ENCODE data around the gene SHKBP1. TPM values are rescaled to one million over a fixed set of nuclear protein-coding genes. Genes with fewer than 3 reads are reported as not detected.

Gene SHKBP1
- total RNA-seq, 1 donor: 91.3 TPM

DNA sequence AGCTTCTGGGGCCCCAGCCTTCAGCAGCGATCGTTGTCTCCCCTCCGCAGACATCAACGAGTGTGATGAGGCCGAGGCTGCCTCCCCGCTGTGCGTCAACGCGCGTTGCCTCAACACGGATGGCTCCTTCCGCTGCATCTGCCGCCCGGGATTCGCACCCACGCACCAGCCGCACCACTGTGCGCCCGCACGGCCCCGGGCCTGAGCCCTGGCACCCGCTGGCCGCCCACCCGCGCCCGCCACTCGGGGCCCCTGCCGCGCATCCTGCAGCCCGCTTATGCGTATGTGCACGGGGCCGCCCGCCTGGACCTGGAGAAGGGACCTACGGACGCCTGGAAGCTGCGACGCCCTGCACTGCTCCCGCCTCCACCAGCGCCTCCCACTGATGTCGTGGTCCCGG is 52.7 kb downstream of the SHKBP1 start:
- DNase-seq (ENCODE audit: low read depth in 2 of 3, low spot score in 2 of 3): no peak

DNA sequence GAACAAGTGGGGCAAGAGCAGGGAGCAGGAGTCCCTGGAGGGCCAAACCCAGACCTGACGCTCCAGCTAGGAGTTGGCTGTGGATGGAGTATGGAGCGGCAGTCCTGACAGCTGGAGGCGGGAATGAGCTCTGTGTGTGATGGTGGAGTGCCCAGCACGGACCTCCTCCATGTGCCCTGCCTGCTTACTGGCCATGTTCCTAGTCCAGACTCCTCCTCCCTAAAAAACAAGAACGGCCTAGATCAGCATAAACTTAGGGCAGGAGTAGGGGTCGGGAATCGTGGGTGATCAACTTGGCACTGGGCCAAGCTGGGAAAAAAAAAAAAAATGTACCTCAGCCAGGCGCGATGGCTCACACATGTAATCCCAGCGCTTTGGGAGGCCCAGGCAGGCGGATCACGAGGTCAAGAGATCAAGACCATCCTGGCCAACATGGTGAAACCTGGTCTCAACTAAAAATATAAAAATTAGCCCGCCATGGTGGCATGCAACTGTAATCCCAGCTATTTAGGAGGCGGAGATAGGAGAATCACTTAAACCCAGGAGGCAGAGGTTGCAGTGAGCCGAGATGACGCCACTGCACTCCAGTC is 54.0 kb downstream of the SHKBP1 start:
- DNase-seq (ENCODE audit: low read depth in 2 of 3, low spot score in 2 of 3): no peak

- no peak for DNase-seq (ENCODE audit: low read depth in 2 of 3, low spot score in 2 of 3)
Measured at GRCh38 chr19:40632311-40633036, 55.8 kb downstream of the SHKBP1 start.

GRCh38 chr19:40633207-40633606 is 56.5 kb downstream of the SHKBP1 start:
- no peak for DNase-seq (ENCODE audit: low read depth in 2 of 3, low spot score in 2 of 3)

- DNase-seq (ENCODE audit: low read depth in 2 of 3, low spot score in 2 of 3): no peak
Measured at GRCh38 chr19:40638327-40638726, 61.7 kb downstream of the SHKBP1 start.

GRCh38 chr19:40639638-40639982 is 62.9 kb downstream of the SHKBP1 start:
- no peak for DNase-seq (ENCODE audit: low read depth in 2 of 3, low spot score in 2 of 3)

GRCh38 chr19:40640744-40641143 is 64.1 kb downstream of the SHKBP1 start:
- DNase-seq (ENCODE audit: low read depth in 2 of 3, low spot score in 2 of 3): no peak

Other genes with a start within 250 kb of the SHKBP1 start
- 12.1 TPM for gene C19orf47, start 228.5 kb upstream of the SHKBP1 start, total RNA-seq
- 229 TPM for gene PLD3, start 228.2 kb upstream of the SHKBP1 start, total RNA-seq
- 0.27 TPM for gene HIPK4, start 186.7 kb upstream of the SHKBP1 start, total RNA-seq
- 2.2 TPM for gene PRX, start 163.5 kb upstream of the SHKBP1 start, total RNA-seq
- 19.1 TPM for gene SERTAD1, start 150.9 kb upstream of the SHKBP1 start, total RNA-seq
- gene SERTAD3, start 132.5 kb upstream of the SHKBP1 start, total RNA-seq: 19.1 TPM
- gene BLVRB, start 111.1 kb upstream of the SHKBP1 start, total RNA-seq: 150 TPM
- 0.27 TPM for gene SPTBN4, start 109.9 kb upstream of the SHKBP1 start, total RNA-seq
- gene LTBP4, start 24.5 kb downstream of the SHKBP1 start, total RNA-seq: 103 TPM
- gene NUMBL, start 113.8 kb downstream of the SHKBP1 start, total RNA-seq: 18.3 TPM
- gene COQ8B, start 140.0 kb downstream of the SHKBP1 start, total RNA-seq: 73.8 TPM
- 9.2 TPM for gene ITPKC, start 140.2 kb downstream of the SHKBP1 start, total RNA-seq
- gene ACTMAP, start 173.6 kb downstream of the SHKBP1 start, total RNA-seq: 3.8 TPM
- 77.3 TPM for gene SNRPA, start 174.3 kb downstream of the SHKBP1 start, total RNA-seq
- gene MIA, start 198.6 kb downstream of the SHKBP1 start, total RNA-seq: not detected
- gene RAB4B, start 201.4 kb downstream of the SHKBP1 start, total RNA-seq: 28.8 TPM
- 146 TPM for gene EGLN2, start 222.3 kb downstream of the SHKBP1 start, total RNA-seq

All from hematopoietic multipotent progenitor cell (in vitro differentiated cells).